GM12865 (cell line): ENCODE data around the gene PLA2G10.

ENCODE experiments used
- DNase-seq: peaks from one replicate; pipeline ENCODE4 v3.0.0; 2010; ENCODE audit warnings: low read depth
- H3K4me3 ChIP-seq: 2 replicates; pipeline ENCODE4 v1.5.1; 2011; ENCODE audit warnings: mild to moderate bottlenecking, low read depth, low read length, control low read depth
- CTCF ChIP-seq: IDR thresholded peaks from 2 replicates; pipeline ENCODE4 v1.5.1; 2011; ENCODE audit warnings: low read length, control low read depth, low read depth, inconsistent platforms; ENCODE audit not compliant: insufficient read depth; ENCODE audit errors: missing control alignments

PLA2G10 gene

DNA sequence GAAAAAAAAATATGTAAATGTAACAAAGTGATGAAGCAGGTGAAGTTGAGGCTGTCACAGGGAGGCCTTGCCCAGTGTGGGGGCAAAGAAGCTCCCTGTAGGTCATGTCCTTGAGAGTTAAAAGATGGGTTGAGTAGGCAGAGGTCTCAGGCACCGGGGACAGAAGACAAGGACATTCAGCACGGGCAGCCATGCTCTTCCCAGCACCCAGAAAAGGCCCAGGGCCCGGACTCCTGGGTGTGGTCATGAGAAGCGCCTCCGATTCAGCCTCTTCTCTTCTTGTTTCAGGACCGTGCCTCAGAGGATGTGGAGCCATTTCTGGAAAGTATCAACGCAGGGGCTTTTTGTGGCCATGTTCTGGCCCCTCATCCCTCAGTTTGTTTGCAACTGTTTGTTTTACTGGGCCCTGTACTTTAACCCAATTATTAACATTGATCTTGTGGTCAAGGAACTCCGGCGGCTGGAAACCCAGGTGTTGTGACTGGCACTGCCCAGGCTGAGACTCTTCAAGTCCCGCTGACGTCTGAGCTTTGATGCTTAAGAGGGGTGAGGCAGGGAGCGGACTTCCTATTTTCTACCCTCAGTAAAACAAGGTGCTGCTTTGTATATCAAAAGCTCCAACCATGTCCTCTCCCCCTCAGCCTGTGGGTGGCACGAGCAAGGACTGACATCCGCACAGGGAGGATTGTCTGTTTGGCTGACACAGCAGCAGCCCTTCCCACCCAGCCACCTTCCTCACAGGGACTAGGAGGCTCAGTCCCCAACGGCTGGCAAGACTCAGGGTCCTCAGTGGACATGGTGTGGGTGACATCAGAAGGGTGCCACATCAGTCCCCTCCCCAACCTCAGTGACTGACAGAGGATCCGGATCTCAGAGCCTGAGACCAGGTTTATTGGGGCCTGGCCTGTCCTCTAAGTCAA is 26.5 kb downstream of the PLA2G10 start:
- no peak overlapping the region for H3K4me3 ChIP-seq
- no peak for DNase-seq
- TF ChIP-seq CTCF, result no peak

DNA sequence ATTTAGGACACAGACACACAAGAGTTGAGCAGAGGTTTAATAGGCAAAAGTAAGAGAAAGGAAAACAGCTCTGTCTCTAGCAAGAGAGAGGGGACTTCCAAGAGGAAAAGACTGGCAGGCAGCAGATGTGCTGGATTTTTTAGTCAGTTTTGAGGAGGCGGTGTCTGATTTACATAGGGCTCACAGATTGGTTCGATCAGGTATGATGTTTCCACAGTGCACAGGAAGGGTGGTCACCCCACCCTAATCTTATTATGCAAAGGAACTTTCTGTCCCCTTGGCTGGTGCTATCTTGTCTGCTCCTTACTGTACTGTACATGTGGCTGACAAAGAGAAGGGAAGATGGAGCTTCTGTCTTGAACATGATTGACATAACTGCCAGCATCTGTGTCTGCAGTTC is 36.0 kb downstream of the PLA2G10 start:
- no peak for TF ChIP-seq CTCF
- no peak overlapping the region for H3K4me3 ChIP-seq
- DNase-seq, result peak; percentile 69

DNA sequence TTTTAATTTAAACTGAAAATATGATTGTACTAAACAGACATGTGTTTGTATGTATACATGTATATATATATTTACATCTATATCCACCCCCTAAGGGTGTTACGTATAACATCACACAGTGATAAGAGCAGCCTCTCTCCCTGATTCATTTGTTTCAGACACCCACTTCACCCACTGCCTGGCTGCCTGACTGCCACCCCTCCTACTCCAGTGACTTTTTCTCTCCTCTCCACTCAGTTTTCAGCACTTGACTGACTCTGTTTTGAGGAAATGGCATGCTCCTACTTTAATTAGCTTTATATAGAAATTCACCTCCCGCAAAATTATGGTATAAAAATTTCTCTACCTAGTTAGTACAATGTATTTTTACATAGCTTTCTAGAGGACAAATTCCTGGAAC is 41.4 kb downstream of the PLA2G10 start:
- no peak for TF ChIP-seq CTCF
- no peak for DNase-seq
- no peak overlapping the region for H3K4me3 ChIP-seq

DNA sequence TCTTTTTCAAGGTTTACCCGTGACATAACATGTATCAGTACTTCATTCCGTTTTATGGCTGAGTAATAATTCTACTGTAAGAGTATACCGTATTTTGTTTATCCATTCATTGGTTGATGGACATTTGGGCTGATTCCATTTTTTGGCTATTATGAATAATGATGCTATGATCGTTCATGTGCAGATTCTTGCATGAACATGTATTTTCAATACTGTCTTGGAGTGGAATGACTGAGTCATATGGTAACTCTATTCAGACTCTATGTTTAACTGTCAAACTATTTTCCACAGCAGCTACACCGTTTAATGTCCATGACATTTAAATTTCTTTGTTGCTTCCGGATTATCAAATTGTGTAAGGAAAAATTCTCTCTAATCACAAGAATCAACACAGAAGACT is 43.5 kb downstream of the PLA2G10 start:
- no peak overlapping the region for H3K4me3 ChIP-seq
- DNase-seq, result no peak
- no peak for TF ChIP-seq CTCF

DNA sequence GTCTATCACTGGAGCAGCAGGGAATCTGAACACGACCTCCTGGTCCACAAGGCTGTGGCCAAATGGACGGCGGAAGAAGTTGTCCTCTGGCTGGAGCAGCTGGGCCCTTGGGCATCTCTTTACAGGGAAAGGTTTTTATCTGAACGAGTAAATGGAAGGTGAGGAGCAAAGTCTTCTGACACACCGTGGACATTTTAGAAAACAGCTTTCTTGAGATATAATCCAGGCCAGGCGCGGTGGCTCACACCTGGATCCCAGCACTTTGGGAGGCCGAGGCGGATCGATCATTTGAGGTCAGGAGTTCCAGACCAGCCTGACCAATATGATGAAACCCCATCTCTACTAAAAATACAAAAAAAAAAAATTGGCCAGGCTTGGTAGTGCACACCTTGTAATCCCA is 44.3 kb downstream of the PLA2G10 start:
- no peak for TF ChIP-seq CTCF
- no peak for DNase-seq
- no peak overlapping the region for H3K4me3 ChIP-seq

DNA sequence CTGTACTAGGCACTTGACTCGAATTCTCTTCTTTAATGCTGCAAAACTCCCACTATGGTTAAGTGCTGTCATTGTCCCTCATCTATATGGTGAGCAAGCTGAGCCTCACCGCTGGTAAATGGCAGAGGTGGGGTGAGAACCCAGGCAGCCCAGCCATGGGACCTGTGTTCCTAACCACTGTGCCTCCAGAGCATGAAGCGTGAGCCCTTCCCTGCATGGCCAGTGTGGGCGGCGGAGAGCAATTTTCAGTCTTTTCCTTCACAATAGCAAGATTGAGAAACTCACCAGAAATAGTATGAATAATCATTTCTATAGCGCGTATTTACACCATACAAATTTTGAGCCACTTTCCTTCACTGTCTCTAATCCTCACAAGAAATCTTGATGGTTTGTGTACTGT is 52.2 kb downstream of the PLA2G10 start:
- no peak overlapping the region for H3K4me3 ChIP-seq
- TF ChIP-seq CTCF, result no peak
- DNase-seq, result peak; percentile 37

DNA sequence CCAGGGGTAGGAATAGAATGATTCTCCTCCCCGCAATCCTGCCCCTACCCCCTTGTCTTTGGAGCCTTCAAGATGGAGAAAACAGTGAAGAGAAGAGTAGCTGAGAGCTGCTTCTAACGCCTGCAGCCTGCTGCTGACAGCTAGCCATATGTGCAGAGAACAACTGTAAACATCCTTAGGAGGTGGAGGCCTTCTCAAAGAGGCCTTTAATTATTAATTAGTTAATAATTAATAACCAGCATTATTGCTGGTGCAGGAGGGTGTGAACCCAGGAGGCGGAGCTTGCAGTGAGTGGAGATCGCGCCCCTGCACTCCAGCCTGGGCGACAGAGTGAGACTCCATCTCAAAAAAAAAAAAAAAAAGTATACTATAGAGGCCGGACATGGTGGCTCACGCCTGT is 52.9 kb downstream of the PLA2G10 start:
- DNase-seq, result no peak
- H3K4me3 ChIP-seq, result no peak overlapping the region
- no peak for TF ChIP-seq CTCF
